ENCODE results near the gene SURF1.
"Not testable (repeated sequence)": the region's sequence is repeated elsewhere in the genome, so short reads cannot be mapped to it uniquely, and the experiment has no call there.

The SURF1 gene

DNA sequence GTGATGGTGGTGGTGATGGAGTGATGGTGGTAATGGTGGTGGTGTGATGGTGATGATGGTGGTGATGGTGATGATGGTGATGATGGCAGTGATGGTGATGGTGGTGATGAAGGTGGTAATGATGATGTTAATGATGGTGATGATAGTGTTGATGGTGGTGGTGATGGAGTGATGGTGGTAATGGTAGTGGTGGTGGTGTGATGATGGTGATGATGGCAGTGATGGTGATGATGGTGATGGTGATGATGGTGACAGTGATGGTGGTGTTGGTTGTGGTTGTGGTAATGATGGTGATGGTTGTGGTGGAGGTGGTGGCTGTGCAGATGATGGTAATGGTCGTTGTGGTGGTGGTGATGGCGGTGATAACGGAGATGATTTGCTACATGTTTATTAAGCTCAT is 27.2 kb upstream of the SURF1 start:
- no peak for DNase-seq

- DNase-seq, result no peak
These were observed 26.3 kb upstream of the SURF1 start for GRCh38 chr9:133382507-133383141.

GRCh38 chr9:133380734-133381133 is 24.4 kb upstream of the SURF1 start:
- DNase-seq, result no peak

GRCh38 chr9:133379153-133380086 is 23.1 kb upstream of the SURF1 start:
- no peak for DNase-seq

GRCh38 chr9:133378408-133378962 is 22.2 kb upstream of the SURF1 start:
- DNase-seq, result no peak

- no peak for DNase-seq
These were observed 21.5 kb upstream of the SURF1 start for GRCh38 chr9:133377721-133378216.

DNA sequence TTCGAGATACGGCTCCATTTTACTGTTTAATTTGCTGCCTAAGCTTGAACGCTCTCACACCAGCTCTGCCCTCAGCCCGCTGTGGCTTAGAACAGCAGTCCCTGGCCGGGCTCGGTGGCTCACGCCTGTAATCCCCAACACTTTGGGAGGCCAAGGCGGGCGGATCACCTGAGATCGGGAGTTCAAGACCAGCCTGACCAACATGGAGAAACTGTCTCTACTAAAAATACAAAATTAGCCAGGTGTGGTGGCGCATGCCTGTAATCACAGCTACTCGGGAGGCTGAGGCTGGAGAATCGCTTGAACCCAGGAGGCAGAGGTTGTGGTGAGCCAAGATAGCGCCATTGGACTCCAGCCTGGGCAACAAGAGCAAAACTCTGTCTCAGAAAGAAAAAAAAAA is 21.0 kb upstream of the SURF1 start:
- DNase-seq, result not testable (repeated sequence)

DNA sequence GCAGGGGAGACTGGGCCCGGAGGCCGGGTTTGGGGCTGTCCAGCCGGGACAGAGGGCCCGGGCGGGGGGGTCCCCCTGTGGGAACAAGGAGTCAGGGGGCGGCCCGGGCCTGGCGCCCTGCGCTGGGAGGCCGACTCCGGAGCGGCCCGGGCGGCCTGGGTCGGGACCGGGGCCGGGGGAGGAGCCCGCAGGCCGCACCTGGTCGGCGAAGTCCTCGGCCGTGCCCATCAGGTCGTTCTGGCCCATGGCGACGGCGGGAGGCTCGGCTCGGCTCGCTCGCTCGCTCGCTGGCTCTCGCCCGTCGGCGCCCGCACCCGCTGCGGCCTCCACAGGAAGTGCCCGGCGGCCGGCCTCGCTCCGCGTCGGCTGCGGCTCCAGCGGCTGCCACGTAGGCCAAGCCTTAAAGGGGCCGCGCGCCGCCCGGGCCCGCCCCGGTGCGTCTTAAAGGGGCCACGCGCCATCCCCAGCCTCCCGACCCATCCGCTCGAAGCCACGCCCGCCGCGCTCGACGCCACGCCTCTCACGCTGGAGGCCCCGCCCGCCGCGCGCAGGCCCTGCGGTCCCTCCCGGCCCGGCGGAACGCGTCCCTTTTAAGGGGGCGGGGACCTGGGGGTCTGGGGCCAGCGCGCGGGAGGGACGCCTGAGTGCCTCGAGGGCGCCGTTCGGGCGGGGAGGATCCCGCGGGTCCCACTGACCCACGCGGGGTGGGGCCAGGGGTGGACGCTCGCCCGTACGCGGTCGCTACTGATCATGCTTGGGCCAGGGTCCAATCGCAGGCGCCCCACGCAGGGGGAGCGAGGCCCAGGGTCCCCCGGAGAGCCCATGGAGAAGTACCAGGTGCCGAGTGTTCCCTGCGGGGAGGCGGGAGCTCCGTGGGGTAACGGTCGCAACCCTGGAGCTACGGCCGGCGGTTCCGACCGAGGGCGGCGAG is 19.7 kb upstream of the SURF1 start, which contains the start of the genes STKLD1 and SURF4:
Gene STKLD1, plus strand, starts transcription at position 643 of the 931 bp plus-strand sequence. Its CDS starts 108 bp downstream, at position 751.
Gene SURF4, minus strand, starts transcription at position 337 of the 931 bp plus-strand sequence. Its CDS starts 91 bp downstream, at position 246.
- peak; percentile 90 for DNase-seq

GRCh38 chr9:133375116-133375723 is 18.9 kb upstream of the SURF1 start:
- no peak for DNase-seq

GRCh38 chr9:133374612-133375115 is 18.4 kb upstream of the SURF1 start:
- no peak for DNase-seq

DNA sequence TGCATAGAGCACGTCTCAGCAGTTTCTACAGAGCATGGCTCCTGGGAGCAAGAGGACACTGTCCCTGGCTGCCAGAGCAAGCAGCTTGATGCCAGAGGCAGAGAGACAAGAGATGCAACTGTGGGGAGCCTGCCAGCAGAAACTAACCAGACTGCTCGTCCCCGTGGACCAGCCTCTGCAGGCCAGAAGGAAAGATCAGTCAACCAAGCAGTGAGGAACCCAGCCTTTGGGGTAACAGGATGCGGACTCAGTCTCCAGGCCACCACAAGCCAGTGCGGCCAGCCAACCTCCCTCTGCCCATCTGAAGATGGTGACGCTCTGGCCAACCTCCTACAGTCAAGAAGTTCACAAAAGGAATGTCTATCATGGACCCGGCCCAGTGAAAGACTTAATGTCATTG is 15.9 kb upstream of the SURF1 start:
- no peak for DNase-seq

DNA sequence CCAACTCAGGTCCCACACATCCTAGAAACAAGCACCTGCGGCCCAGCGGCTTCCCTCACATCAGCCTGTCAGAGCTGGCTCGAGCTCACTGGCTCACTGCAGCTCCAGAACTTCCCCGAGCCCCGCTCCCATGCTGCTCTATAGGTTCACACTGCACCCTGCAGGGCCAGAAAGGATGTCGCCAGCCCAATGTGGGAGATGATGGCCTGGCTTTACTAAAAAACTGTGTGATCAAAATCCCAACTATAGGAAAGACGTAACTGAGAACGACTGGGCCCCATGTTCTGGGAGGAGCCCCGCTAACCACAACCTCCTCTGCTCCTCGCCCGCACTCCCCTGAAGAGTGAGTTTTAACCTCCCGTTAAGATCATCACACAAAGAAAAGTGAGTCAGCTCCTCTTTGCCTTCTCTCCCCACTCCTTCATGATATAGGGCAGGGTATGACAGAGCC is 15.0 kb upstream of the SURF1 start:
- DNase-seq, result peak; percentile 60

DNA sequence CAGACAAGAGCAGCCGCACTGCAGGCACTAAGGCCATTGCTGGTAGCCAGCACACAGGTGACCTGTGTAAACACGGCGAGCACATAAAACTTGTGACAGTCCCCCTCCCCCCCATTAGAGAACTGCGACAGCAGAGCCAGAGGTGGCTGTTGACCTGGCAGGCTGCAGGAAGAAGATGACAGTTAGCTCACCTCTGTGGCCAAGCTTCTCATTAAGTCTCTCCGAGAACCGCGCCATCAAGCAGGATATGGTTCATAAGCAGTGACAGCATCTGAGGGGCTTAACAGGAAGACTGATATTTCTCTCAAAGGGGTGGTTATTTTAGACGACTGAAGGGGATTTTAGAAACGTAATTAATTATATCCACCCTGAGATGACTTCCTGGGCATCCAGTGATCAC is 14.4 kb upstream of the SURF1 start:
- peak; percentile 35 for DNase-seq

DNA sequence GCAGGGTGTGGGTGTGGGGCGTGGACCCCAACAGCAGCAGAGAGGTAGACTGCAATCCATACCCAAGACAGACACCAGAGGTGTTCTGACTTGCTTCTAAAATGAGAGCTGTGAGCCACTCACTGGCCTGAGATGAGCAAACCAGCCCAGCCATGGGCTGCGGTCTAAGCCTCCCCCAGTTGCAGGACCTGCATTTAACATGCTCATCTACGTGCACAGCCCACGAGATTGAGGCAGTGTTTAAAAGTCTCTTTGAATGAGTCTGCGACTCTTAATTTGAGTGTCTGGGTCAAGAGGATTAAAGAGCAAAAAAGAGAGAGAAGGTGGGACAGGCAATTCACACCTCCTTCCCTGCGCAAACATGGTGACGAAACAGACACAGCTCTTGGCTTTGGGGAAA is 13.6 kb upstream of the SURF1 start:
- DNase-seq, result no peak

DNA sequence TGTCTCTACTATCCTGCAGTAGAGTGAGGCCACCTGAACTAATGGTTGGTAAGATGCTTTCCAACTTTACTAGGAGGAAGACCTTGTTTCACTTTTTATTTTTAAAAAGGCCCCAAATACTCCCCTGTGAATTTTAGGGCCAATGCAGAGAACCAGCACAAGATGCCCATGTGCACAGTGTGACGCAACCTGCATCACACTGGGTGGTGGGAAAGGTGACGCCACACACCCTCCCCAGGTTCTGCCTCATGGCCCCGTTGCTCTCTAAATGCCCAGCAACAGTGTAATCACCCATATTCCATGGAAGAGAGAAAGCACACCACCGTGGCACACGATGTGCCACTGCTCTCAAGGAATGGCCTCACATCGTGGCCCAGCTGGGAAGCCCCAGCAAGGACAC is 13.1 kb upstream of the SURF1 start:
- DNase-seq, result no peak

DNA sequence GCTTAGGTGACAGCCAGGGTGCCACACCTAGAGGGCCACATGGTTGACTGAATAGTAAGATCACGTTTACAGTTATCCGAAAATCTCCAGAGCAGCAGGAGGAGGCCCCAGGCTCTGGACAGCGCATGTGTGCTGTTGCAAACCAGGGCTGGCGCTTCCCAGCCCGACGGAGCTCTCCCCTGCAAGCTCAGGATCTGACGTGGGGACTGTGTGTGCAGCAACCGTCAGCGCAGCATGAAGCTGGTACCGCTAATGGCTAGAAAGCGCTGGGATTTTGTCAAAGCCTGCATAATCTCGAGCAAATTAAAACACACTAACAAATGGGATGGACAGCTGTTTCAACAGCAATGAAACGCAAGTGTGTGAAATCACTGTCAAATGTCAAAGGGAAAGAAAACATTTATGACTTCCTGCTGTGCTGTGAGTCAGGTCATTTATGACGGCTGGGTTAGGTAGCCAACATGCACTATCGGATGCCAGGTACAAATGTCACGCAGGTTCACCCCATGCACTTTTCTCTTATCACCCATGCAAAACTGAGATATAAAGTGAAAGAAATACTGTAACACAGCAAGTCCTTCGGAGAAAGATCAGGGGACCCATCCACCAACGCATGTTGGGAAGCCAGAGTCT is 12.1 kb upstream of the SURF1 start:
- DNase-seq, result no peak

GRCh38 chr9:133367778-133368177 is 11.5 kb upstream of the SURF1 start:
- DNase-seq, result no peak

- no peak for DNase-seq
These were observed 10.9 kb upstream of the SURF1 start for GRCh38 chr9:133367221-133367620.

- DNase-seq, result no peak
These were observed 10.1 kb upstream of the SURF1 start for GRCh38 chr9:133366435-133366834.

DNA sequence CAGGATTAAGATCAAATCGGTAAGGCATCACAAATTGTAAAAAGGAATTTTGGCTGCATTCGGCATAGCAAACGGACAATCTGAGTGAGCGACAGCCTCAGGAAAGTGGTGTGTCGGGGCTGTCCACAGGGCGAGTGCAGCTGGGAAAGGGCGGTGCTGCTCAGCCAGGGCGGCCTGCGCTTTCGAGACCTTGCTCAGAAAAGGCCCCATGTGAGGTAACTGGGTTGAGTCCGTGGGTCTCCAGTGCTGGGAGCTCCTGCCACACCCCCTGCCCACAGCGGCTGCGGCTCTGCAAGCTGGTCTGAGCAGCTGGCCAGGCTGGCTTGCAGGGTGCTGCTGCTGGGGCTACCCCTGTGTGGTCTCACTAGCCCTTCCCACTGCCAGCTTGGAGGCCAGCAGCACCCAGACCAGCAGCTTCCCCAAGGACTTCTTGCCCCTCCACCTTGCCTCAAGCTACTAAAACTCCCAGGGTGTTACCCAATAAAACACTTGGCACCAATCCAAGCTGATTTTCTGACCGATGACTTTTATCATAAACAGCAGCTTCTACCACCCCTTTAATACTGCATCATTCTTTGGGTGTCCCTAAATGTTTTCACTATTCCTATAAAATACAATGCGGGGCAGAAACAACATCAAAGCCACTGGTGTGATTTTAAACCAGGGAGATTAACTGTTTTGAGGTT is 6.2 kb upstream of the SURF1 start:
- DNase-seq, result no peak
